Endothelial cell of umbilical vein (primary cell): Measurements from ENCODE around the gene ADAMTS6. TPM values are rescaled to one million over a fixed set of nuclear protein-coding genes. Genes with fewer than 3 reads are reported as not detected.

Experiments
- BruUV-seq: library from RNA; stranded (reverse); fragments of 400-500 nt; replicated peaks from 2 replicates; lab custom pipeline; 2021; lab: Mats Ljungman, UMichigan
- CTCF ChIA-PET: fragments of 300-600, 350-600 bp; sonication (Branson Sonifier 250); formaldehyde crosslinking; loops from one replicate; lab custom pipeline; 2021; ENCODE audit warnings: antibody characterized with exemption, inconsistent platforms; lab: Charles Lee
- POLR2A ChIA-PET: fragments of 300-600, 350-600 bp; sonication (Branson Sonifier 250); formaldehyde crosslinking; loops from one replicate; lab custom pipeline; 2021; ENCODE audit warnings: antibody characterized with exemption, inconsistent platforms; lab: Charles Lee
- DNase-seq: peaks from one replicate; pipeline ENCODE4 v3.0.0-alpha.2; 2011; ENCODE audit warnings: low read depth, low spot score
- FAIRE-seq: peaks from 2 replicates; lab custom pipeline; 2011; peaks lifted over from hg19 to GRCh38; lab: Jason Lieb, UNC
- H2AFZ ChIP-seq: 2 replicates; pipeline ENCODE4 v1.6.0; 2012; ENCODE audit warnings: low read depth, low read length, control low read depth, inconsistent platforms
- H3K27ac ChIP-seq: 2 replicates; pipeline ENCODE4 v1.5.1; 2011; ENCODE audit warnings: low read depth, mild to moderate bottlenecking, control low read depth, low read length, moderate library complexity; ENCODE audit not compliant: insufficient read depth
- H3K27me3 ChIP-seq, 2 experiments: 2 replicates each; pipeline versions ENCODE4 v1.6.0 to v1.6.1; 2011; ENCODE audit warnings: low read length in 2 of 2, mixed read lengths in 1 of 2; ENCODE audit not compliant: control insufficient read depth in 2 of 2, insufficient read depth in 2 of 2
- H3K36me3 ChIP-seq, 2 experiments: 2 replicates in 1 of 2; 3 replicates in 1 of 2; pipeline ENCODE4 v1.5.1; 2011; ENCODE audit warnings: low read length in 2 of 2, mild to moderate bottlenecking in 1 of 2, moderate library complexity in 1 of 2; ENCODE audit not compliant: control insufficient read depth in 2 of 2, insufficient read depth in 2 of 2; ENCODE audit errors: extremely low read depth in 1 of 2
- H3K4me1 ChIP-seq: 3 replicates; pipeline ENCODE4 v1.5.1; 2011; ENCODE audit warnings: mild to moderate bottlenecking, low read length; ENCODE audit not compliant: control insufficient read depth, insufficient read depth; ENCODE audit errors: extremely low read depth
- H3K4me2 ChIP-seq: 2 replicates; pipeline ENCODE4 v1.6.1; 2011; ENCODE audit warnings: low read length, control low read depth, mixed read lengths; ENCODE audit not compliant: insufficient read depth
- H3K4me3 ChIP-seq, 3 experiments: fragments of 200-600 bp in 1 of 3; sonication (generic), shearing (Covaris generic) in 1 of 3; replicated peaks in 1 of 3; 2 replicates each; pipeline ENCODE4 v1.5.1; 2011 to 2016; ENCODE audit warnings: control low read depth in 3 of 3, low read length in 3 of 3, mild to moderate bottlenecking in 2 of 3, inconsistent platforms in 1 of 3, low read depth in 1 of 3, moderate library complexity in 1 of 3; ENCODE audit not compliant: insufficient read depth in 1 of 3
- H3K79me2 ChIP-seq: 2 replicates; pipeline ENCODE4 v1.6.0; 2012; ENCODE audit warnings: low read length, inconsistent platforms; ENCODE audit not compliant: control insufficient read depth, insufficient read depth
- H3K9ac ChIP-seq: replicated peaks from 2 replicates; pipeline ENCODE3; 2011; ENCODE audit warnings: low read length, control low read depth; ENCODE audit not compliant: insufficient read depth; ENCODE audit errors: extremely low read depth
- H3K9me1 ChIP-seq: replicated peaks from 3 replicates; pipeline ENCODE4 v1.6.0; 2011; ENCODE audit warnings: mild to moderate bottlenecking, low read length; ENCODE audit not compliant: control insufficient read depth, insufficient read depth; ENCODE audit errors: extremely low read depth
- H3K9me3 ChIP-seq: replicated peaks from 2 replicates; pipeline ENCODE4 v1.5.1; 2012; ENCODE audit warnings: low read length, inconsistent platforms; ENCODE audit not compliant: control insufficient read depth, insufficient read depth
- H4K20me1 ChIP-seq: replicated peaks from 2 replicates; pipeline ENCODE3; 2011; ENCODE audit warnings: mild to moderate bottlenecking, low read length; ENCODE audit not compliant: control insufficient read depth, insufficient read depth; ENCODE audit errors: extremely low read depth
- EZH2 ChIP-seq: IDR thresholded peaks from 2 replicates; pipeline ENCODE4 v1.6.1; 2012; ENCODE audit warnings: borderline replicate concordance, low read depth, mild to moderate bottlenecking, moderate library complexity, low read length, inconsistent platforms; ENCODE audit not compliant: severe bottlenecking
- FOS ChIP-seq: IDR thresholded peaks from 2 replicates; pipeline ENCODE4 v1.6.1; 2011; ENCODE audit warnings: mild to moderate bottlenecking, low read length, moderate library complexity, borderline replicate concordance; ENCODE audit not compliant: insufficient read depth
- GATA2 ChIP-seq: IDR thresholded peaks from 2 replicates; pipeline ENCODE4 v1.7.0; 2011; ENCODE audit warnings: low read depth, mild to moderate bottlenecking, moderate library complexity, mixed read lengths, low read length; ENCODE audit not compliant: insufficient read length, insufficient read depth
- JUN ChIP-seq: IDR thresholded peaks from 2 replicates; pipeline ENCODE4 v1.6.1; 2011; ENCODE audit warnings: borderline replicate concordance, low read depth; ENCODE audit not compliant: insufficient read length, insufficient read depth
- MYC ChIP-seq: IDR thresholded peaks from one replicate; pipeline ENCODE4 v1.6.1; 2011; ENCODE audit warnings: mild to moderate bottlenecking, low read depth, low read length
- POLR2A ChIP-seq: IDR thresholded peaks from 2 replicates; pipeline ENCODE4 v1.6.1; 2012; ENCODE audit warnings: low read depth, mild to moderate bottlenecking, control low read depth, low read length
- POLR2AphosphoS5 ChIP-seq: IDR thresholded peaks from 2 replicates; pipeline ENCODE4 v1.6.1; 2012; ENCODE audit warnings: low read depth, mild to moderate bottlenecking, control low read depth, low read length, moderate library complexity; ENCODE audit not compliant: insufficient read depth
- dilution Hi-C: fragments of 300-500 bp; cut with MboI; formaldehyde crosslinking; loops from one replicate; pipeline ENCODE4 v1.15.0; 2019; ENCODE audit warnings: low sequenced_read_pairs; ENCODE audit not compliant: extremely low pct_ligation_motif_present
- intact Hi-C: fragments of 100-400 bp; cut with micrococcal nuclease; formaldehyde crosslinking; loops from one replicate; pipeline ENCODE4 v1.10.0; 2022
- polyA plus RNA-seq, 4 experiments: library from polyadenylated mRNA; depleted of rRNA in 3 of 4; stranded (reverse) in 3 of 4; unstranded in 1 of 4; fragments of >200 nt; gene quantifications; 2 replicates each; pipeline versions ENCODE4 v1.2.1 to v1.2.3, GENCODE V29; 2011 to 2012; ENCODE audit warnings: missing spikeins in 1 of 4
- total RNA-seq: library from RNA; stranded (reverse); gene quantifications from 2 replicates; pipeline ENCODE4 v1.2.3, GENCODE V29; 2021
- TF ChIP-seq, protein P1 (sequence below), 2 donors: IDR thresholded peaks; 1 replicate in 1 of 2; 2 replicates in 1 of 2; pipeline ENCODE4 v1.5.1; 2011; ENCODE audit warnings: low read length in 2 of 2, mild to moderate bottlenecking in 2 of 2, moderate library complexity in 2 of 2, control low read depth in 1 of 2, inconsistent platforms in 1 of 2, low read depth in 1 of 2; ENCODE audit not compliant: insufficient read depth in 1 of 2; ENCODE audit errors: extremely low read depth in 1 of 2
- TF ChIP-seq, protein P2 (sequence below): IDR thresholded peaks from 2 replicates; pipeline ENCODE4 v1.6.1; 2011; ENCODE audit not compliant: insufficient read depth, insufficient read length

ADAMTS6 gene
- total and polyA plus RNA-seq, 2 donors (not counting 3 experiments of a cell fraction or from before 2014, with no cell fraction given): 20.4 to 43.4 TPM

DNA sequence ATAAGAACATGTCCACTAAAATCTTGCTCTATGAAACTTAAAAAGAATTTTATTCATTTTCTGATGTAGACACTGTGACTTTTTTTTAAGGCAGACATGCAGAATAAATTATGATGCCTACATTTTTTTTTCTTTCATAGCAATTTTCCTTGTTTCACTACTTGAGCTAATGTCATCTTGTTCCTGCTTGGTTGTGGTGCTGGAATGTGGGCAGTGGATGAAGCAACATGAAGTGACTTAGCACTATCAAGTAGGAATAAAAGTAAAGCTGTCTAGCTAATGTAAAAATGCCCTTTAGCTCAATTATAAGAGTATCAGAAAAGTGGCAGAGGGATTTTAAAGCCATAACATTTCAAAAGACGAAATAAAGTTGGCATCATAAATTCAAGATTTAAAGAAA is 191.0 kb downstream of the ADAMTS6 start:
- CTCF ChIA-PET: interaction anchor here (0.7 to 1.4 kb wide), 3 partner anchors 84 to 255 kb away, joined by 3 to 5 read pairs (median 4); no protein-coding TSS in a partner anchor
- Histone ChIP-seq H3K36me3 (peaks cover 0 to 2% of the 10 kb centered on the region in 2 experiments), H3K79me2 (no peaks in the 10 kb centered on the region), H3K27ac (no peak overlapping the region), H3K27me3 (no peaks in the 10 kb centered on the region), H3K4me2 (no peak overlapping the region), H3K9ac (no peak overlapping the region), H3K4me3 (no peak overlapping the region), H2AFZ (no peak overlapping the region), H3K9me1 (no peaks in the 10 kb centered on the region), H4K20me1 (no peaks in the 10 kb centered on the region), H3K9me3 (no peaks in the 10 kb centered on the region), H3K4me1 (peaks cover 5% of the 10 kb centered on the region)
- no TSS peak for BruUV-seq
- intact Hi-C loops: no loop called here
- TF ChIP-seq POLR2A (no peak), JUN (no peak), EZH2 (no peak), MYC (no peak), POLR2AphosphoS5 (no peak), GATA2 (no peak), FOS (no peak)
- TF ChIP-seq, protein P1, sequence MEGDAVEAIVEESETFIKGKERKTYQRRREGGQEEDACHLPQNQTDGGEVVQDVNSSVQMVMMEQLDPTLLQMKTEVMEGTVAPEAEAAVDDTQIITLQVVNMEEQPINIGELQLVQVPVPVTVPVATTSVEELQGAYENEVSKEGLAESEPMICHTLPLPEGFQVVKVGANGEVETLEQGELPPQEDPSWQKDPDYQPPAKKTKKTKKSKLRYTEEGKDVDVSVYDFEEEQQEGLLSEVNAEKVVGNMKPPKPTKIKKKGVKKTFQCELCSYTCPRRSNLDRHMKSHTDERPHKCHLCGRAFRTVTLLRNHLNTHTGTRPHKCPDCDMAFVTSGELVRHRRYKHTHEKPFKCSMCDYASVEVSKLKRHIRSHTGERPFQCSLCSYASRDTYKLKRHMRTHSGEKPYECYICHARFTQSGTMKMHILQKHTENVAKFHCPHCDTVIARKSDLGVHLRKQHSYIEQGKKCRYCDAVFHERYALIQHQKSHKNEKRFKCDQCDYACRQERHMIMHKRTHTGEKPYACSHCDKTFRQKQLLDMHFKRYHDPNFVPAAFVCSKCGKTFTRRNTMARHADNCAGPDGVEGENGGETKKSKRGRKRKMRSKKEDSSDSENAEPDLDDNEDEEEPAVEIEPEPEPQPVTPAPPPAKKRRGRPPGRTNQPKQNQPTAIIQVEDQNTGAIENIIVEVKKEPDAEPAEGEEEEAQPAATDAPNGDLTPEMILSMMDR (IDR thresholded peaks at IDR 0.05; ENCODE audit: extremely low read depth in 1 of 2, insufficient read depth in 1 of 2, low read depth in 1 of 2, low read length in 2 of 2): no peak
- TF ChIP-seq, protein P2, sequence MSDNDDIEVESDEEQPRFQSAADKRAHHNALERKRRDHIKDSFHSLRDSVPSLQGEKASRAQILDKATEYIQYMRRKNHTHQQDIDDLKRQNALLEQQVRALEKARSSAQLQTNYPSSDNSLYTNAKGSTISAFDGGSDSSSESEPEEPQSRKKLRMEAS: no peak
- no peak for FAIRE-seq
- dilution Hi-C loops: no loop called here
- POLR2A ChIA-PET: no interaction called here
- no peak for DNase-seq
